ENCODE data around the gene MTMR3.
"Not testable (repeated sequence)": the region's sequence is repeated elsewhere in the genome, so short reads cannot be mapped to it uniquely, and the experiment has no call there.

MTMR3 gene

DNA sequence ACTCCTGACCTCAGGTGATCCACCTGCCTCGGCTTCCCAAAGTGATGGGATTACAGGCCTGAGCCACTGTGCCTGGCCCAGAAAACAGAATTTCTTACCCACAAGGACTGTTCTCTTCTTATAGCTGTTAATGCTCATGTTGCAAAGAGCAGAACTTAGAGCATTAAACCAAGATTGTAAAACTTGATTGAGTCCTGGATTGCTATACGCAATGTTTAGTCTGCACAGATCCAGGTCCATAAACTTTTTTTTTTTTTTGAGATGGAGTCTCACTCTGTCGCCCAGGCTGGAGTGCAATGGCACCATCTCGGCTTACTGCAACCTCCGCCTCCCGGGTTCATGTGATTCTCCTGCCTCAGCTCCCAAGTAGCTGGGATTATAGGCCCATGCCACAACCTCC is 178.1 kb downstream of the MTMR3 start:
- not testable (repeated sequence) for DNase-seq

DNA sequence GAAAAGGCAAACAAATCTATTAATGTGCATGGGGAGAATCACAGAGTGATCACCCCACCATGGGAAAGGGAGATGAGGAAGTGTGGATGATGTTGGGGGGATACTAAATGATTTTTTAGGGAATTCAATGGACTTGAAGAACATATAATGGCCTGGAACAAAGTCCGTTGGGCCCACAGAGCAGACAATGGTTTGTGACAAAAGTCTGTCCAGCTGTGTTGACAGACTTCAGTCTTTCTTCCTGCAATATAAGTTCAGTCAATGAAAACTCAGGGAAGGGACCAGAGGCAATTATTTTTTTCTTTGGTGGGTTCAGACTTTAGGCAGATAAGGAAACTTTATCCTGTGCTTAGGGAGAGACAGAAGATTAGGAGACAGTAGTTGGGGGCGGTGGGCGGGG is 179.3 kb downstream of the MTMR3 start:
- DNase-seq: no peak

- DNase-seq: no peak
Observed at GRCh38 chr22:30062950-30063349, 180.0 kb downstream of the MTMR3 start.

DNA sequence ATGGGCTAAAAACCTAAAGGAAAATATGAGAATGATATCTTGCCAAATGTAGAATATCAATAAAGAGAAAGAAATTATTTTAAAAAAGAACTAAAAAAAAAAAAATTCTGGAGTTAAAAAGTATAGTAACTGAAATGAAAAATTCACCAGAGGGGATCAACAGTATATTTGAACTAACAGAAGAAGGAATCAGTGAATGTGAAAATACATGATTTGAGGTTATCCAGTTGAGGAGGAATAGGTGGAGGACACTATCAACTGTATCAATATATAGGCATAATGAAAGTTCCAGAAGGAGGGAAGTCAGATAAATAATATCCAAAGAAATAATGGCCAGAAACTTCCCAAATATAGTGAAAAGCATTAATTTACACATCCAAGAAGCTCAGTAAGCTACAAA is 181.2 kb downstream of the MTMR3 start:
- DNase-seq: no peak

GRCh38 chr22:30073743-30074142 is 190.8 kb downstream of the MTMR3 start:
- DNase-seq: no peak

- DNase-seq: no peak
Observed at GRCh38 chr22:30074147-30074546, 191.2 kb downstream of the MTMR3 start.

- no peak for DNase-seq
Observed at GRCh38 chr22:30074994-30075393, 192.0 kb downstream of the MTMR3 start.

DNA sequence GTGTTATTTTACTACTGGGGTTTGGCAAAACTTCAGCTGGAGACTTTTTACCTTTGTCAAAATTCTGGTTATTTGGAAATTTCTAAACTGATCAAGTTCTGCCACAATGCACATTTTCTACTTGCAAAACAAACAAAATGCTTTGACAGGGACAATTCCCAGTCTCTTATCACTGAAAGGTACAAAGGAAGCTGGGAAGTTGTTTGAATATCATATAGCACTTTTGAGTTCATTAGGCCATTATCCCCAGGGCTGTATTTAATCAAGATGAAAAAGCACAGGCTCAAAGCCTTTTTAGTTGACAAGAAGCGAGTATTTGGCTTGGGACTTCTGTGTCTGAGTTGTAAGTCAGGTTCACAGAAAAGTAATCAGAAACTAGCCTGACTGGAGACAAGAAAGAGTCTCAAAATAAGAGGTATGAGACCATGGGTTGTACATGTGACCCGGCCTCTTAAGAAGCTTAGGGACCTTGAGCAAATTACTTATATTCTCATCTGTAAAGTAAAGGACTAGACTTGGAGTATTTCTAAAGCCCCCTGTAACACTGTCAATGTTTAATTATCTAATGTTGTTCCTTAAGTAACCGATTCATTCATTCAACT is 194.4 kb downstream of the MTMR3 start:
- DNase-seq: no peak

GRCh38 chr22:30078320-30079311 is 195.6 kb downstream of the MTMR3 start:
- DNase-seq: peak; percentile 26

GRCh38 chr22:30079952-30080533 is 197.1 kb downstream of the MTMR3 start, which contains the start of gene HORMAD2:
Gene HORMAD2, plus strand, starts transcription at chr22:30080464. Its CDS starts 13,489 bp downstream, at chr22:30093953.
- no peak for DNase-seq

All from CD4-positive, alpha-beta T cell treated with Interleukin-17A for 1 hour (primary cell).